ENCODE results near the gene ATP5MG.
"Not testable (repeated sequence)": the region's sequence is repeated elsewhere in the genome, so short reads cannot be mapped to it uniquely, and the experiment has no call there.

The ATP5MG gene

DNA sequence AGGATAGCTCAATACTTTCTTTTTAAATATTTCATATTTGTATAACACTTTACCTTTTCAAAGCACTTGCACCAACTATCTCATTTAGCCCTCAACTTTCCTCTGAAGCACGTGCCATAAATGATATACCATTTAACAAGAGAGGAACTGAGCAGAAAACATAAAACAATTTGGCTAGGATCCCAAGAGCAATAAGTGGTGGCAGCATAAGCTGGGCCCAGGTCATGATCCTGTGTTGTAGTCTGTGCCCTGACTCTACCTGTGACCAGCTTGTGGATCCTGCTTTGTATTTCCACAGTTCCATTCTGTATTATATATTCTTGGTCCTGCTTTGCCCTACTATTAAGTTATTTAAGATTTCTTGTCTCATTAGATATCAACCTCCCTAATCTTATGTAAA lies 11.5 kb downstream of the ATP5MG start:
- CTCF ChIA-PET: interaction anchor here (0.7 to 0.9 kb wide), 2 partner anchors 69 to 91 kb away, joined by 3 read pairs; no protein-coding TSS in a partner anchor
- no peak overlapping the region for H3K4me3 ChIP-seq (ENCODE audit: low read depth, low read length)
- TF ChIP-seq, protein P1, sequence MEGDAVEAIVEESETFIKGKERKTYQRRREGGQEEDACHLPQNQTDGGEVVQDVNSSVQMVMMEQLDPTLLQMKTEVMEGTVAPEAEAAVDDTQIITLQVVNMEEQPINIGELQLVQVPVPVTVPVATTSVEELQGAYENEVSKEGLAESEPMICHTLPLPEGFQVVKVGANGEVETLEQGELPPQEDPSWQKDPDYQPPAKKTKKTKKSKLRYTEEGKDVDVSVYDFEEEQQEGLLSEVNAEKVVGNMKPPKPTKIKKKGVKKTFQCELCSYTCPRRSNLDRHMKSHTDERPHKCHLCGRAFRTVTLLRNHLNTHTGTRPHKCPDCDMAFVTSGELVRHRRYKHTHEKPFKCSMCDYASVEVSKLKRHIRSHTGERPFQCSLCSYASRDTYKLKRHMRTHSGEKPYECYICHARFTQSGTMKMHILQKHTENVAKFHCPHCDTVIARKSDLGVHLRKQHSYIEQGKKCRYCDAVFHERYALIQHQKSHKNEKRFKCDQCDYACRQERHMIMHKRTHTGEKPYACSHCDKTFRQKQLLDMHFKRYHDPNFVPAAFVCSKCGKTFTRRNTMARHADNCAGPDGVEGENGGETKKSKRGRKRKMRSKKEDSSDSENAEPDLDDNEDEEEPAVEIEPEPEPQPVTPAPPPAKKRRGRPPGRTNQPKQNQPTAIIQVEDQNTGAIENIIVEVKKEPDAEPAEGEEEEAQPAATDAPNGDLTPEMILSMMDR (IDR thresholded peaks at IDR 0.05; ENCODE audit: insufficient read depth, low read length, missing control alignments): no peak
- POLR2A ChIA-PET: no interaction called here
- DNase-seq (ENCODE audit: low read depth, low spot score): no peak

GRCh38 chr11:118415062-118415738 lies 13.8 kb downstream of the ATP5MG start:
- no peak for DNase-seq (ENCODE audit: low read depth, low spot score)
- POLR2A ChIA-PET: interaction anchor here (0.9 to 1.2 kb wide), 4 partner anchors 12 to 21 kb away, joined by 3 to 7 read pairs (median 3); partner anchors contain the start of genes ATP5MG and KMT2A
- CTCF ChIA-PET: interaction anchor here (0.9 to 1.3 kb wide), 5 partner anchors 10 to 75 kb away, joined by 3 read pairs; partner anchors contain the start of gene KMT2A
- TF ChIP-seq, protein P1 (IDR thresholded peaks at IDR 0.05; ENCODE audit: insufficient read depth, low read length, missing control alignments): no peak
- H3K4me3 ChIP-seq (ENCODE audit: low read depth, low read length): no peak overlapping the region

DNA sequence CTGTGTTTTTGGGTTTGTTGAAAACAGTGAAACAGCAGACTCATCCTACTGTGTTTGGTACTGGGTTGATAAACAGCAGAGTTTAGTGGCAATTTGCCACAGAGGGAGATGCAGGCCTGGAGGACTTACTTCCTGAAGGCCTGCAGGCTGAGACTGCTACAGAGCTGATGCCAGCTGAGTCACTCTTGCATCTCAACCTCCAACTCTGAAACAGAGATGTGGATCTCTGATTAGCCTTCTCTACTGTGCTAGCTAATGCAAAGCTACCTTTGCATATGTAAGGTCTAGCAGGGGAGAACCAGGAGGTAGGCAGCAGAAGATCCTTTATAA lies 14.3 kb downstream of the ATP5MG start:
- no peak overlapping the region for H3K4me3 ChIP-seq (ENCODE audit: low read depth, low read length)
- DNase-seq (ENCODE audit: low read depth, low spot score): peak; percentile 87
- TF ChIP-seq, protein P1 (IDR thresholded peaks at IDR 0.05; ENCODE audit: insufficient read depth, low read length, missing control alignments): no peak
- ChIA-PET CTCF (interaction anchor here (0.6 to 1.2 kb wide), 5 partner anchors 10 to 74 kb away, joined by 3 read pairs; partner anchors contain the start of gene KMT2A), POLR2A (interaction anchor here (0.9 to 1.2 kb wide), 4 partner anchors 12 to 21 kb away, joined by 3 to 7 read pairs (median 3); partner anchors contain the start of genes ATP5MG and KMT2A)

DNA sequence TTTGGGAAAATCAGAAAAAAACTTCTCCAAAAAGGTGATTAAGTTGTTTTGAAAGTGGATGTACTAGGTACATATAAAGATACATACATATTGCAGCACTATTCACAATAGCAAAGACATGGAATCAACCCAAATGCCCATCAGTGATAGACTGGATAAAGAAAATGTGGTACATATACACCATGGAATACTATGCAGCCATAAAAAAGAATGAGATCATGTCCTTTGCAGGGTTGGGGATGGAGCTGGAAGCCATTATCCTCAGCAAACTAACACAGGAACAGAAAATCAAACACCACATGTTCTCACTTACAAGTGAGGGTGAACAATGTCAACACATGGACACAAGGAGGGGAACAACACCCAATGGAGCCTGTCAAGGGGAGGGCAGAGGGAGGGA lies 15.5 kb downstream of the ATP5MG start:
- CTCF ChIA-PET; POLR2A ChIA-PET; H3K4me3 ChIP-seq (ENCODE audit: low read depth, low read length); DNase-seq (ENCODE audit: low read depth, low spot score): not testable (repeated sequence)

- ChIA-PET CTCF (no interaction called here), POLR2A (no interaction called here)
- no peak for DNase-seq (ENCODE audit: low read depth, low spot score)
These were observed 16.4 kb downstream of the ATP5MG start for GRCh38 chr11:118417801-118418200.

DNA sequence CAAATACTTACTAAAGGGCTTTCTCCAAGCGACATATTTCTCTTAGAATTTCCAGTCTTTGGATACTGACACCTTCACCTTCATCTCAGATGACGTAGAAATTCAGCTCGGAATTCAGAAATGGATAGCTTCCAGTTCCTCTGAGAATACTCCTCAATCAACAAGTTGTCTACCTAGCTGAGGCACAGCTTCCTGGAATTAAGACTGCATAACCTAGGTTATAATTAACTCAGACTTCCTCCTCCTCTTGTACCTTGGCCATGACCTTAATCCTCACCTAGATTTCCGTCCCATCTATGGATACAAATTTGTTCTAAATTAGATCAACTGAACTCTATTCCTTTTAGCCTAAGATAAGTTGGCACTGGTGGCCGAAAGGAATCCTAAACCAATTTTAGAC lies 17.4 kb downstream of the ATP5MG start:
- DNase-seq (ENCODE audit: low read depth, low spot score): no peak
- ChIA-PET CTCF (interaction anchor here (0.7 to 1.5 kb wide), 2 partner anchors 16 to 70 kb away, joined by 4 read pairs; no protein-coding TSS in a partner anchor), POLR2A (no interaction called here)
- no peak overlapping the region for H3K4me3 ChIP-seq (ENCODE audit: low read depth, low read length)
- TF ChIP-seq, protein P1 (IDR thresholded peaks at IDR 0.05; ENCODE audit: insufficient read depth, low read length, missing control alignments): no peak

More at GRCh38 chr11:118417801-118418200, 16.4 kb downstream of the ATP5MG start:
- TF ChIP-seq, protein P1 (IDR thresholded peaks at IDR 0.05; ENCODE audit: insufficient read depth, low read length, missing control alignments): no peak
- no peak overlapping the region for H3K4me3 ChIP-seq (ENCODE audit: low read depth, low read length)

Data from AG04449 (cell line).